ENCODE data around the gene KCNS3.

DNA sequence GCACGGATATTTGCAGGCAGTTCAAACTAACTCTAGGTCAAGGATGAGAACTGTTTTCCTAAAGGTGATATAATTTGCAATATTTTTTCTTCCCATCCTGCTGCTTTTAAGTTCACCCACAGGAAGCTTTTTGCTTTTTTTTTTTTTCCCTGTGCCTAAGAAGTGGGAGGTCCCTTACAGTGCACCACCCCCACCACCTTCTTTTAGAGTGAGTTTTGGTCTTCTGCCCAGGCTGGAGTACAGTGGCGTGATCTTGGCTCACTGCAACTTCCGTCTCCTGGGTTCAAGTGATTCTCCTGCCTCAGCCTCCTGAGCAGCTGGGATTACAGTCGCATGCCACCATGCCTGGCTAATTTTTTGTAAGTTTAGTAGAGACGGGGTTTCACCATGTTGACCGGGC lies 82.5 kb downstream of the KCNS3 start:
- TF ChIP-seq, protein P1, sequence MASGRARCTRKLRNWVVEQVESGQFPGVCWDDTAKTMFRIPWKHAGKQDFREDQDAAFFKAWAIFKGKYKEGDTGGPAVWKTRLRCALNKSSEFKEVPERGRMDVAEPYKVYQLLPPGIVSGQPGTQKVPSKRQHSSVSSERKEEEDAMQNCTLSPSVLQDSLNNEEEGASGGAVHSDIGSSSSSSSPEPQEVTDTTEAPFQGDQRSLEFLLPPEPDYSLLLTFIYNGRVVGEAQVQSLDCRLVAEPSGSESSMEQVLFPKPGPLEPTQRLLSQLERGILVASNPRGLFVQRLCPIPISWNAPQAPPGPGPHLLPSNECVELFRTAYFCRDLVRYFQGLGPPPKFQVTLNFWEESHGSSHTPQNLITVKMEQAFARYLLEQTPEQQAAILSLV (CRISPR knock-in tag; IDR thresholded peaks at IDR 0.05; ENCODE audit: borderline replicate concordance): no peak
- TF ChIP-seq MXI1 (IDR thresholded peaks at IDR 0.05; ENCODE audit: borderline replicate concordance, low read depth, low read length) (no peak), SUZ12 (IDR thresholded peaks at IDR 0.05; ENCODE audit: low read depth, low read length) (no peak)
